HL-60 (cell line): ENCODE results near the gene KRT14.
"Not testable (repeated sequence)": the region's sequence is repeated elsewhere in the genome, so short reads cannot be mapped to it uniquely, and the experiment has no call there.

Experiments used
- GABPA ChIP-seq: IDR thresholded peaks from 2 replicates; pipeline ENCODE4 v1.6.1; 2012; ENCODE audit warnings: low read depth
- POLR2AphosphoS5 ChIP-seq: IDR thresholded peaks from 2 replicates; pipeline ENCODE4 v1.6.1; 2012; ENCODE audit warnings: low read depth
- TF ChIP-seq, protein P1 (sequence below): IDR thresholded peaks from one replicate; pipeline ENCODE4 v1.5.1; 2011; ENCODE audit warnings: low read length, control low read depth, inconsistent platforms; ENCODE audit not compliant: insufficient read depth
- TF ChIP-seq, protein P2 (sequence below): IDR thresholded peaks from 2 replicates; pipeline ENCODE4 v1.6.1; 2012; ENCODE audit warnings: low read depth; ENCODE audit not compliant: insufficient replicate concordance

DNA sequence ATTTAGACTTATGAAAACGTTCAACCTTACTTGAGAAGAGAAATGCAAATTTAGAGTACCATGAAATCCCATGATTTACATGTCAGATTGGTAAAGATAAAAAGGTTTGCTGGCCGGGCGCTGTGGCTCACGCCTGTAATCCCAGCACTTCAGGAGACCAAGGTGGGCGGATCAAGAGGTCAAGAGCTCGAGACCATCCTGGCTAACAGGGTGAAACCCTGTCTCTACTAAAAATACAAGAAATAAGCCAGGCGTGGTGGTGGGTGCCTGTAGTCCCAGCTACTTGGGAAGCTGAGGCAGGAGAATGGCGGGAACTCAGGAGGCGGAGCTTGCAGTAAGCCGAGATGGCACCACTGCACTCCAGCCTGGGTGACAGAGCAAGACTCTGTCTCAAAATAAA is 43.9 kb downstream of the KRT14 start:
- not testable (repeated sequence) for TF ChIP-seq GABPA, POLR2AphosphoS5
- TF ChIP-seq, protein P1, sequence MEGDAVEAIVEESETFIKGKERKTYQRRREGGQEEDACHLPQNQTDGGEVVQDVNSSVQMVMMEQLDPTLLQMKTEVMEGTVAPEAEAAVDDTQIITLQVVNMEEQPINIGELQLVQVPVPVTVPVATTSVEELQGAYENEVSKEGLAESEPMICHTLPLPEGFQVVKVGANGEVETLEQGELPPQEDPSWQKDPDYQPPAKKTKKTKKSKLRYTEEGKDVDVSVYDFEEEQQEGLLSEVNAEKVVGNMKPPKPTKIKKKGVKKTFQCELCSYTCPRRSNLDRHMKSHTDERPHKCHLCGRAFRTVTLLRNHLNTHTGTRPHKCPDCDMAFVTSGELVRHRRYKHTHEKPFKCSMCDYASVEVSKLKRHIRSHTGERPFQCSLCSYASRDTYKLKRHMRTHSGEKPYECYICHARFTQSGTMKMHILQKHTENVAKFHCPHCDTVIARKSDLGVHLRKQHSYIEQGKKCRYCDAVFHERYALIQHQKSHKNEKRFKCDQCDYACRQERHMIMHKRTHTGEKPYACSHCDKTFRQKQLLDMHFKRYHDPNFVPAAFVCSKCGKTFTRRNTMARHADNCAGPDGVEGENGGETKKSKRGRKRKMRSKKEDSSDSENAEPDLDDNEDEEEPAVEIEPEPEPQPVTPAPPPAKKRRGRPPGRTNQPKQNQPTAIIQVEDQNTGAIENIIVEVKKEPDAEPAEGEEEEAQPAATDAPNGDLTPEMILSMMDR, result not testable (repeated sequence)
- TF ChIP-seq, protein P2, sequence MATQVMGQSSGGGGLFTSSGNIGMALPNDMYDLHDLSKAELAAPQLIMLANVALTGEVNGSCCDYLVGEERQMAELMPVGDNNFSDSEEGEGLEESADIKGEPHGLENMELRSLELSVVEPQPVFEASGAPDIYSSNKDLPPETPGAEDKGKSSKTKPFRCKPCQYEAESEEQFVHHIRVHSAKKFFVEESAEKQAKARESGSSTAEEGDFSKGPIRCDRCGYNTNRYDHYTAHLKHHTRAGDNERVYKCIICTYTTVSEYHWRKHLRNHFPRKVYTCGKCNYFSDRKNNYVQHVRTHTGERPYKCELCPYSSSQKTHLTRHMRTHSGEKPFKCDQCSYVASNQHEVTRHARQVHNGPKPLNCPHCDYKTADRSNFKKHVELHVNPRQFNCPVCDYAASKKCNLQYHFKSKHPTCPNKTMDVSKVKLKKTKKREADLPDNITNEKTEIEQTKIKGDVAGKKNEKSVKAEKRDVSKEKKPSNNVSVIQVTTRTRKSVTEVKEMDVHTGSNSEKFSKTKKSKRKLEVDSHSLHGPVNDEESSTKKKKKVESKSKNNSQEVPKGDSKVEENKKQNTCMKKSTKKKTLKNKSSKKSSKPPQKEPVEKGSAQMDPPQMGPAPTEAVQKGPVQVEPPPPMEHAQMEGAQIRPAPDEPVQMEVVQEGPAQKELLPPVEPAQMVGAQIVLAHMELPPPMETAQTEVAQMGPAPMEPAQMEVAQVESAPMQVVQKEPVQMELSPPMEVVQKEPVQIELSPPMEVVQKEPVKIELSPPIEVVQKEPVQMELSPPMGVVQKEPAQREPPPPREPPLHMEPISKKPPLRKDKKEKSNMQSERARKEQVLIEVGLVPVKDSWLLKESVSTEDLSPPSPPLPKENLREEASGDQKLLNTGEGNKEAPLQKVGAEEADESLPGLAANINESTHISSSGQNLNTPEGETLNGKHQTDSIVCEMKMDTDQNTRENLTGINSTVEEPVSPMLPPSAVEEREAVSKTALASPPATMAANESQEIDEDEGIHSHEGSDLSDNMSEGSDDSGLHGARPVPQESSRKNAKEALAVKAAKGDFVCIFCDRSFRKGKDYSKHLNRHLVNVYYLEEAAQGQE, result not testable (repeated sequence)
